Measurements from ENCODE around the gene PARL.
A peak's percentile ranks its signal among the peaks of the same experiment; 100 is the strongest.
"Not testable (repeated sequence)": the region's sequence is repeated elsewhere in the genome, so short reads cannot be mapped to it uniquely, and the experiment has no call there.

The PARL gene

GRCh38 chr3:183883291-183884096 is 1.2 kb downstream of the PARL start:
- H3K4me3 ChIP-seq (ENCODE audit: low read depth, low read length): peak overlapping the region; percentile 99
- no peak for DNase-seq (ENCODE audit: low read depth)
- no peak for TF ChIP-seq CTCF (IDR thresholded peaks at IDR 0.05; ENCODE audit: control insufficient read depth, extremely low read depth, insufficient read depth)

- DNase-seq (ENCODE audit: low read depth): no peak
- H3K4me3 ChIP-seq (ENCODE audit: low read depth, low read length): no peak overlapping the region
- TF ChIP-seq CTCF (IDR thresholded peaks at IDR 0.05; ENCODE audit: control insufficient read depth, extremely low read depth, insufficient read depth): no peak
These were observed 4.6 kb downstream of the PARL start for GRCh38 chr3:183880121-183880520.

GRCh38 chr3:183879243-183879642 is 5.4 kb downstream of the PARL start:
- no peak for TF ChIP-seq CTCF (IDR thresholded peaks at IDR 0.05; ENCODE audit: control insufficient read depth, extremely low read depth, insufficient read depth)
- DNase-seq (ENCODE audit: low read depth): no peak
- H3K4me3 ChIP-seq (ENCODE audit: low read depth, low read length): no peak overlapping the region

GRCh38 chr3:183878071-183878470 is 6.6 kb downstream of the PARL start:
- DNase-seq (ENCODE audit: low read depth): no peak
- H3K4me3 ChIP-seq (ENCODE audit: low read depth, low read length): no peak overlapping the region
- TF ChIP-seq CTCF (IDR thresholded peaks at IDR 0.05; ENCODE audit: control insufficient read depth, extremely low read depth, insufficient read depth): no peak

- DNase-seq (ENCODE audit: low read depth); H3K4me3 ChIP-seq (ENCODE audit: low read depth, low read length): not testable (repeated sequence)
These were observed 7.5 kb downstream of the PARL start for GRCh38 chr3:183877227-183877626.

GRCh38 chr3:183875411-183875810 is 9.3 kb downstream of the PARL start:
- no peak overlapping the region for H3K4me3 ChIP-seq (ENCODE audit: low read depth, low read length)
- no peak for DNase-seq (ENCODE audit: low read depth)
- no peak for TF ChIP-seq CTCF (IDR thresholded peaks at IDR 0.05; ENCODE audit: control insufficient read depth, extremely low read depth, insufficient read depth)

GRCh38 chr3:183873914-183874313 is 10.8 kb downstream of the PARL start:
- DNase-seq (ENCODE audit: low read depth): no peak
- TF ChIP-seq CTCF (IDR thresholded peaks at IDR 0.05; ENCODE audit: control insufficient read depth, extremely low read depth, insufficient read depth): no peak
- H3K4me3 ChIP-seq (ENCODE audit: low read depth, low read length): no peak overlapping the region
